ENCODE data around the gene RAD51B. TPM values are rescaled to one million over a fixed set of nuclear protein-coding genes. Genes with fewer than 3 reads are reported as not detected.

The RAD51B gene
- total and polyA plus RNA-seq, 9 of the 15 experiments (the other 6 are each of a cell fraction or from before 2014, with no cell fraction given): 8.5 to 17.3 (median 11.3) TPM

GRCh38 chr14:68473794-68474193 lies 654.2 kb downstream of the RAD51B start:
- Histone ChIP-seq H3K27ac (ENCODE audit: extremely low read depth, low read depth, low read length) (no peak overlapping the region), H4K20me1 (replicated peaks; ENCODE audit: control insufficient read depth, insufficient read depth, low read length) (no peaks in the 10 kb centered on the region), H2AFZ (ENCODE audit: low read depth, low read length) (no peak overlapping the region), H3K36me3 (ENCODE audit: control insufficient read depth, insufficient read depth, low read length) (no peaks in the 10 kb centered on the region), H3K4me3 (no peak overlapping the region), H3K9me1 (ENCODE audit: control insufficient read depth, insufficient read depth, low read length) (no peaks in the 10 kb centered on the region), H3K4me1 (replicated peaks in 1 of 2; ENCODE audit: control insufficient read depth in 2 of 2, insufficient read depth in 2 of 2, low read length in 2 of 2) (peaks cover 0 to 9% of the 10 kb centered on the region in 2 experiments; a peak in 4 of 5 replicates), H3K79me2 (ENCODE audit: control insufficient read depth, insufficient read depth, low read length) (no peaks in the 10 kb centered on the region), H3K9me3 (replicated peaks; ENCODE audit: control insufficient read depth, insufficient read depth, low read depth, low read length) (no peaks in the 10 kb centered on the region), H3K9ac (ENCODE audit: insufficient read depth in 1 of 2, low read depth in 2 of 2, low read length in 2 of 2) (no peak overlapping the region), H3K4me2 (ENCODE audit: insufficient read depth, low read length) (no peak overlapping the region), H3K27me3 (ENCODE audit: control insufficient read depth in 2 of 2, insufficient read depth in 2 of 2, low read length in 2 of 2) (no peaks in the 10 kb centered on the region)
- ChIA-PET POLR2A (no interaction called here), CTCF (ENCODE audit: low intra/inter-chr PET ratio) (no interaction called here)
- DNase-seq (ENCODE audit: extremely low read depth in 1 of 4, low spot score in 3 of 4) (peak in 2 of 4 experiments; percentile 10 to 28), FAIRE-seq (no peak), ATAC-seq (no peak)
- intact Hi-C loops (cut with micrococcal nuclease): no loop called here
- BruUV-seq (replicated peaks): no TSS peak
- WGBS (ENCODE audit: insufficient coverage, low coverage, missing lambda C conversion rate): 24% methylated on average over 2 of the region's 2 CpGs
- in situ Hi-C loops (cut with MboI): no loop called here
- TF ChIP-seq L3MBTL2 (IDR thresholded peaks at IDR 0.05): 0 out of 2 replicates have a peak, but pooled peaks have one; percentile 31
- no peak for TF ChIP-seq TCF15 (CRISPR knock-in tag; IDR thresholded peaks at IDR 0.05)
- peak; percentile 76 for TF ChIP-seq IRF9 (tag; IDR thresholded peaks at IDR 0.05)
- TF ChIP-seq NR3C1 (CRISPR knock-in tag; IDR thresholded peaks at IDR 0.05): no peak
- no peak for TF ChIP-seq MXI1 (IDR thresholded peaks at IDR 0.05; ENCODE audit: low read depth, low read length)
- peak; percentile 72; the same call in 1 of the 2 replicates for TF ChIP-seq TOE1 (IDR thresholded peaks at IDR 0.05; ENCODE audit: borderline replicate concordance)
- no peak for TF ChIP-seq TOE1 (CRISPR knock-in tag; IDR thresholded peaks at IDR 0.05; ENCODE audit: borderline replicate concordance, low read depth)
- TF ChIP-seq CREB1 (IDR thresholded peaks at IDR 0.05): no peak
- TF ChIP-seq CREB1 (CRISPR knock-in tag; IDR thresholded peaks at IDR 0.05): no peak
- no peak for TF ChIP-seq RFX5 (IDR thresholded peaks at IDR 0.05; ENCODE audit: low read depth, low read length)
- TF ChIP-seq RUNX1 (IDR thresholded peaks at IDR 0.05; ENCODE audit: low read depth): no peak
- TF ChIP-seq HMG20A (CRISPR knock-in tag; conservative IDR thresholded peaks at IDR 0.05): no peak
- TF ChIP-seq RAD51 (IDR thresholded peaks at IDR 0.05; ENCODE audit: borderline replicate concordance, low read depth): peak; percentile 97
- no peak for TF ChIP-seq TCF7L2 (IDR thresholded peaks at IDR 0.05; ENCODE audit: low read depth, low read length)
- TF ChIP-seq IRF2 (CRISPR knock-in tag; IDR thresholded peaks at IDR 0.05): no peak
- TF ChIP-seq CEBPB (tag; IDR thresholded peaks at IDR 0.05): peak; percentile 97

All from K562 (cell line).